Testis (tissue), 3 donors: ENCODE results near the gene TASP1. TPM values are rescaled to one million over a fixed set of nuclear protein-coding genes. Genes with fewer than 3 reads are reported as not detected.

Experiments
- DNase-seq: peaks from one replicate; pipeline ENCODE4 v3.0.0-alpha.2; 2019
- H3K27ac ChIP-seq, 2 donors: fragments of 200-600 bp; sonication (generic); one replicate each; pipeline ENCODE4 v1.5.1; 2019
- H3K27me3 ChIP-seq: fragments of 200-600 bp; sonication (generic); one replicate; pipeline ENCODE4 v1.5.1; 2019
- H3K36me3 ChIP-seq: fragments of 200-600 bp; sonication (generic); one replicate; pipeline ENCODE4 v1.5.1; 2017; ENCODE audit warnings: low read depth; ENCODE audit errors: missing control alignments
- H3K4me1 ChIP-seq: fragments of 200-600 bp; sonication (generic); one replicate; pipeline ENCODE4 v1.5.1; 2019
- H3K4me3 ChIP-seq, 2 donors: fragments of 200-600 bp; sonication (generic); one replicate each; pipeline ENCODE4 v1.5.1; 2017 to 2019
- H3K9me3 ChIP-seq: fragments of 200-600 bp; sonication (generic); one replicate; pipeline ENCODE4 v1.5.1; 2017
- POLR2A ChIP-seq: fragments of 450-650 bp; IDR thresholded peaks from one replicate; pipeline ENCODE4 v1.6.1; 2017; ENCODE audit warnings: antibody characterized with exemption, mild to moderate bottlenecking, moderate library complexity
- WGBS, 2 donors: methylation state at CpG; one replicate each; pipeline ENCODE4 v1.1.5; 2018; 5-methylcytosine and 5-hydroxymethylcytosine counted together
- intact Hi-C: fragments of 100-400 bp; cut with DNase I; formaldehyde crosslinking; loops from one replicate; pipeline ENCODE4 v1.15.1; 2023; ENCODE audit warnings: low total_unique reads
- polyA plus RNA-seq: library from polyadenylated mRNA; stranded (reverse); fragments of 350-450 nt; fragmentation: Illumina TruSeq; extraction: RNeasy Lipid Tissue Mini Kit (QIAGEN cat#74804); gene quantifications from one replicate; pipeline ENCODE4 v1.2.3, GENCODE V29; 2014; ENCODE audit warnings: low read depth, low replicate concordance; ENCODE audit not compliant: insufficient read depth
- total RNA-seq, 2 donors: library from RNA; depleted of rRNA; stranded (reverse); fragments of >200 nt; gene quantifications; one replicate each; pipeline ENCODE4 v1.2.3, GENCODE V29; 2016
- TF ChIP-seq, protein P1 (sequence below), 3 experiments: fragments of 450-650 bp in 2 of 3; fragments of 200-600 bp in 1 of 3; sonication (generic) in 1 of 3; IDR thresholded peaks; one replicate each; pipeline ENCODE4 v1.5.1; 2016 to 2019; ENCODE audit warnings: antibody characterized with exemption in 3 of 3, mild to moderate bottlenecking in 2 of 3, moderate library complexity in 1 of 3

Gene TASP1
- total and polyA plus RNA-seq, 3 donors from 2014 or later, result 10.5 to 14.4 (median 13.1) TPM

DNA sequence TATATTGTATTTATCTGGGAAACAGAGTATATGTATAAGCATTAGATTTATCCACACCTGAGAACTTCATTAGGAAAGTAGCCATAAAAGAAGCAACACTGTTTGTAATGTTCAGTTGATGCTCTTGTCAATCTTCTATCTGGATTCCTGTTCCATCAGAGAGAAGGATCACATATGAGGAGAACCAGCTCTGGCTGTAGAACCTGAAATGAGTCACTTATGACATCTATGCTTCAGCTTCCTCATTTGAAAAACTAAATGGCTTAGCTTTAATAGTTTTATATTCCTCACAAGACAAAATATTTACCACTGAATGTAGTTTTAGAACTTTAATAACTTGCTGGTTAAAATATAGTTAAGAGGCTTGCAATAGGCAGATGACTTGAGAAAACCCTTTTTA, 144.7 kb downstream of the TASP1 start:
- H3K27me3 ChIP-seq, result no peaks in the 10 kb centered on the region
- H3K27ac ChIP-seq, result no peak overlapping the region
- no peak for DNase-seq
- no peak overlapping the region for H3K4me3 ChIP-seq
- no peaks in the 10 kb centered on the region for H3K36me3 ChIP-seq
- no peaks in the 10 kb centered on the region for H3K4me1 ChIP-seq
- TF ChIP-seq POLR2A, result no peak
- TF ChIP-seq, protein P1, sequence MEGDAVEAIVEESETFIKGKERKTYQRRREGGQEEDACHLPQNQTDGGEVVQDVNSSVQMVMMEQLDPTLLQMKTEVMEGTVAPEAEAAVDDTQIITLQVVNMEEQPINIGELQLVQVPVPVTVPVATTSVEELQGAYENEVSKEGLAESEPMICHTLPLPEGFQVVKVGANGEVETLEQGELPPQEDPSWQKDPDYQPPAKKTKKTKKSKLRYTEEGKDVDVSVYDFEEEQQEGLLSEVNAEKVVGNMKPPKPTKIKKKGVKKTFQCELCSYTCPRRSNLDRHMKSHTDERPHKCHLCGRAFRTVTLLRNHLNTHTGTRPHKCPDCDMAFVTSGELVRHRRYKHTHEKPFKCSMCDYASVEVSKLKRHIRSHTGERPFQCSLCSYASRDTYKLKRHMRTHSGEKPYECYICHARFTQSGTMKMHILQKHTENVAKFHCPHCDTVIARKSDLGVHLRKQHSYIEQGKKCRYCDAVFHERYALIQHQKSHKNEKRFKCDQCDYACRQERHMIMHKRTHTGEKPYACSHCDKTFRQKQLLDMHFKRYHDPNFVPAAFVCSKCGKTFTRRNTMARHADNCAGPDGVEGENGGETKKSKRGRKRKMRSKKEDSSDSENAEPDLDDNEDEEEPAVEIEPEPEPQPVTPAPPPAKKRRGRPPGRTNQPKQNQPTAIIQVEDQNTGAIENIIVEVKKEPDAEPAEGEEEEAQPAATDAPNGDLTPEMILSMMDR (IDR thresholded peaks at IDR 0.05), result no peak
- intact Hi-C loops, result no loop called here
- H3K9me3 ChIP-seq, result no peaks in the 10 kb centered on the region

DNA sequence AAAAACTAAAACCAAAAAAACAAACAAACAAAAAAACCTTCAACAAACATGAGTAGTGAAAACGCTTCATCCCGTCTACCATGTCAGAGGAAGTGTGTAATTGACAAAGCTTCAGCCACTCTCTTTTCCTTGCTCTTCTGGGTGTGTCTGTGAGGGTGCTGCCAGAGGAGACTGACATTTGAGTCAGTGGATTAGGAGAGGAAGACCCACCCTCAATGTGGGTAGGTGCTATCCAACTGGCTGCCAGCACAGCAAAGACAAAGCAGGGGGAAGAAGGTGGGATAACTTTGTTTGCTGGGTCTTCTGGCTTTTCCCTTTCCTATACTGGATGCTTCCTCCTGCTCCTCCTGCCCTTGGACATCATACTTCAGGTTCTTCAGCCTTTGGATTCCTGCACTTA, 145.6 kb downstream of the TASP1 start:
- 64 to 77% methylated on average over 2 of the region's 2 CpGs for WGBS, 2 donors
- no peak for TF ChIP-seq POLR2A
- TF ChIP-seq, protein P1 (IDR thresholded peaks at IDR 0.05), result no peak
- no peaks in the 10 kb centered on the region for H3K27me3 ChIP-seq
- no peak overlapping the region for H3K4me3 ChIP-seq
- no peaks in the 10 kb centered on the region for H3K9me3 ChIP-seq
- no peak for DNase-seq
- no peak overlapping the region for H3K27ac ChIP-seq
- no peaks in the 10 kb centered on the region for H3K4me1 ChIP-seq
- intact Hi-C loops, result no loop called here
- H3K36me3 ChIP-seq, result no peaks in the 10 kb centered on the region

DNA sequence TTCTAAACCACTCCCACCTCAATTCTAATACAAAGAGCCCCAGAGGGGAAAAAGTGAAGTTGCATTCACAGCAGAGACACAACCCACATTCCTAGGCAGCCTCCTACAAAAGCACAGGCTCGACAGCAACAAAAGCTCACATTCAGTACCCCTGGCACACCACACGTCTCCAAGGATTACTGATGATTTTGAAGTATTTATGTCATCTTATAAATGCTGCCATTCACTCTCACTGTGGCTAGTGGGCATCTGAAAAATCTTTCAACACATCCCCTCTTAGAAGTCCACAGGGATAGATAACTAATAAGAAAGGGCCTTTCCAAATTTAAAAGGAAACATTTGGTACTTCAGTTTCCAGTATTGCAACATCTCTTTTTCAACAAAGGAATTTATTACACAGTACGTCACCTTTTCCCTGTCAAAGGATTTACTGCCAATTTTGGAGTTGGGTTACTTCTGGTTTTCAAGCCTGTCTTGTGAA, 146.7 kb downstream of the TASP1 start:
- Histone ChIP-seq H3K4me1 (no peaks in the 10 kb centered on the region), H3K36me3 (no peaks in the 10 kb centered on the region), H3K27ac (no peak overlapping the region), H3K4me3 (no peak overlapping the region), H3K27me3 (no peaks in the 10 kb centered on the region), H3K9me3 (no peaks in the 10 kb centered on the region)
- TF ChIP-seq, protein P1 (IDR thresholded peaks at IDR 0.05), result no peak
- TF ChIP-seq POLR2A, result no peak
- DNase-seq, result peak; percentile 14
- intact Hi-C loops, result no loop called here
- WGBS, 2 donors, result 45 to 73% methylated on average over 3 of the region's 3 CpGs

DNA sequence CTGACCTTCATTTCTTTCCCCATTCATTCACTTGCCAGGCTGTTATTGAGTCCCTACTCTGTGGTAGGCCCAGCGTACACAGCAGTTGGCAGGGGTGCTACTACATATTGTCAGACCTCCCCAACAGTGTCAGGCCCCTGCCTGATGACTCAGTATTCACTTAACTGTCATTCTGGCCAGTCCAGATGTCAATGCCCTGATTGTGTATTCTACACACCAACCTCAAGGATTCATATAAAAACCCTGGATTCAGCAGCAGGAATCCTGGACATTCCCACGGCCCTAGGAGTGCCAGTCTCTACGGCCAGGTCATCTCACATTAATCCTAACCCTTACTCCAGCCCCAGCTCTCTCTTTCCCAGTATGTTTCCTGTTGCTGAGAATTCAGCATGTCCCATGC, 151.5 kb downstream of the TASP1 start:
- Histone ChIP-seq H3K4me3 (no peak overlapping the region), H3K4me1 (no peaks in the 10 kb centered on the region), H3K9me3 (no peaks in the 10 kb centered on the region), H3K27me3 (no peaks in the 10 kb centered on the region), H3K36me3 (no peaks in the 10 kb centered on the region), H3K27ac (no peak overlapping the region)
- DNase-seq, result no peak
- 94 to 96% methylated on average over 3 of the region's 3 CpGs for WGBS, 2 donors
- TF ChIP-seq, protein P1 (IDR thresholded peaks at IDR 0.05), result no peak
- no peak for TF ChIP-seq POLR2A
- intact Hi-C loops, result no loop called here

DNA sequence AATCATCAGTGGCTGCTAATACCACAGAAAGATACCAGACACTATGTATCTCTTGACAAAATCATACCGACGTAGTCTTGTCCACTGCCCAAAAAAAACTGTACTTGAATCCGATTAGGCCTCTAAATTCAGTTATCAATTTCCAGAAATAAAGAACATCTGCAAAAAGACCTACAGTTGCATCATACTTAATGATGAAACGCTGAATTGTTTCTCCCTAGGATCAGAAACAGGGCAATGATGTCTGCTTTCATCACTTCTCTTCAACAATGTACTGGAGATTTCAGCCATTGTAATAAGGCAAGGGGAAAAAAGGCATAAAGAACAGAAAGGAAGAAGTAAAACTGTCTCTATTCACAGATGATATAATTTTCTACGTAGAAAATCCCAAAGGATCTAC, 152.0 kb downstream of the TASP1 start:
- Histone ChIP-seq H3K9me3 (no peaks in the 10 kb centered on the region), H3K4me3 (no peak overlapping the region), H3K27ac (no peak overlapping the region), H3K36me3 (no peaks in the 10 kb centered on the region), H3K27me3 (no peaks in the 10 kb centered on the region), H3K4me1 (no peaks in the 10 kb centered on the region)
- no peak for TF ChIP-seq POLR2A
- TF ChIP-seq, protein P1 (IDR thresholded peaks at IDR 0.05), result no peak
- WGBS, 2 donors, result 83 to 92% methylated on average over 5 of the region's 5 CpGs
- intact Hi-C loops, result no loop called here
- DNase-seq, result no peak
